DND-41 (cell line): Measurements from ENCODE around the gene TAF1A.

Experiments
- CTCF ChIP-seq: IDR thresholded peaks from 2 replicates; pipeline ENCODE4 v1.5.1; 2012; ENCODE audit warnings: borderline replicate concordance, low read length, moderate library complexity, mild to moderate bottlenecking; ENCODE audit not compliant: poor library complexity, severe bottlenecking; ENCODE audit errors: extremely low read depth
- EZH2 ChIP-seq: IDR thresholded peaks from 3 replicates; pipeline ENCODE4 v1.6.1; 2012; ENCODE audit warnings: borderline replicate concordance, low read depth, mild to moderate bottlenecking, moderate library complexity, low read length, inconsistent platforms; ENCODE audit not compliant: severe bottlenecking

GRCh38 chr1:222618001-222618879 is 28.5 kb upstream of the TAF1A start, which contains the start of gene MIA3:
- no peak for TF ChIP-seq CTCF
- TF ChIP-seq EZH2, result no peak
